GM12892 (cell line): ENCODE results near the gene KIRREL3.

ENCODE experiments used
- POLR2A ChIP-seq: IDR thresholded peaks from 2 replicates; pipeline ENCODE4 v1.6.1; 2011; ENCODE audit warnings: low read depth, low read length, control low read depth
- POLR2AphosphoS5 ChIP-seq: IDR thresholded peaks from 2 replicates; pipeline ENCODE4 v1.6.1; 2011; ENCODE audit warnings: low read depth, low read length, control low read depth
- TAF1 ChIP-seq: IDR thresholded peaks from 2 replicates; pipeline ENCODE4 v1.6.1; 2011; ENCODE audit warnings: low read depth, mild to moderate bottlenecking, control low read depth, low read length, borderline replicate concordance

GRCh38 chr11:126431401-126432064 lies 569.0 kb downstream of the KIRREL3 start:
- no peak for TF ChIP-seq POLR2AphosphoS5
- TF ChIP-seq POLR2A, result no peak
- TF ChIP-seq TAF1, result no peak
